Right ventricle myocardium inferior (tissue), 1 donor: ENCODE measurements around the gene GSN. TPM values are rescaled to one million over a fixed set of nuclear protein-coding genes. Genes with fewer than 3 reads are reported as not detected.
A peak's percentile ranks its signal among the peaks of the same experiment; 100 is the strongest.
"Not testable (repeated sequence)": the region's sequence is repeated elsewhere in the genome, so short reads cannot be mapped to it uniquely, and the experiment has no call there.

Source experiments
- ATAC-seq: fragments of 200-7000 bp; cut with Tn5 transposase; one replicate; pipeline ENCODE4 v1.9.1; 2020; ENCODE audit warnings: mild to moderate bottlenecking, moderate library complexity
- DNase-seq: peaks from one replicate; pipeline ENCODE4 v3.0.0; 2021; ENCODE audit errors: missing footprints
- intact Hi-C: fragments of 100-400 bp; cut with DNase I; formaldehyde crosslinking; loops from one replicate; pipeline ENCODE4 v1.11.0; 2022
- total RNA-seq: library from RNA; stranded (reverse); fragmentation: NEBNext Ultra II Directional; extraction: Animal tissue kit (Norgen Biotek cat#: 25700); gene quantifications from one replicate; pipeline ENCODE4 v1.2.1, GENCODE V29; 2021
- donor health status: DM: no; HTN: yes; CAD: no; lungs with severe emphysema.

GSN gene
- total RNA-seq, 1 donor from 2014 or later = 966 TPM

DNA sequence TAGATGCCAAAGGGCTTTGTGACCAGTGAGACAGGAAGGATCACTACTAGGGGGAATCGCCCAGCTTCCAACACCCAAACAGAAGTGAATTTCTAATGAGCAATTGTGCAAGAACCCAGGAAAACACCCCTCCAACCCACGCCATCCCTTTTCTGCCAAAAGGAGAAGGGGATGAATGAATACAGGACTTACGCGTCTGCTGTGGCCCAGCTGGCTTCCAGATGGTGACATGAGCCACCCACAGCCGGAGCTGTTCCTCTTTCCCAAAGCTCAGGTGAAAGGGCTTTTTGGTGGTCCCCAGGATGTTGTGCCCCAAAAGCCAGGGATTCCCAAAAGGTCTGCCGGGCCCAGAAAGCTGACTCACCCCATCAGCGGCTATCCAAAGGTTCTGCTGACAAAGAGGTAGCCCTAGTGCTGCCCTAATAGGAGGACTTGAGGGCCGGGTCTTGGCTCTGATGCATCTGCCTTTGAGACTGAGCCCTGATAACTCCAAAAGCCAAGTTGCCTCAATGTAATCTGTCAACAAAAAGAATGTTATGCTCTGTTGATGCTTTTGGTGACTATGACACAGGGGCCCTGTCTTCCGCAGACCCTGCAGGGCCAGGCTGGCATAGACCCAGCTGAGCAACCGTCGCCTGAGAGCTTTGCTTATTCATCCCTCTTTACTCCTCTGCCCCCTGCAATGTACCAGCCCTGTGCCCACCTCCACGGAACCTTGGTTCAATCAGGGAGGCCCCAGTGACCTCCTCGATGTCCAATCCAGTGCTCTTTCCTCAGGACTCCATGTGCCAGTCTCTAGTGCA lies 14.5 kb downstream of the GSN start:
- intact Hi-C loops = loop anchor here (5.0 kb wide), 2 partner anchors 90 to 325 kb away; partner anchors contain the start of gene STOM
- ATAC-seq = peak; percentile 27

DNA sequence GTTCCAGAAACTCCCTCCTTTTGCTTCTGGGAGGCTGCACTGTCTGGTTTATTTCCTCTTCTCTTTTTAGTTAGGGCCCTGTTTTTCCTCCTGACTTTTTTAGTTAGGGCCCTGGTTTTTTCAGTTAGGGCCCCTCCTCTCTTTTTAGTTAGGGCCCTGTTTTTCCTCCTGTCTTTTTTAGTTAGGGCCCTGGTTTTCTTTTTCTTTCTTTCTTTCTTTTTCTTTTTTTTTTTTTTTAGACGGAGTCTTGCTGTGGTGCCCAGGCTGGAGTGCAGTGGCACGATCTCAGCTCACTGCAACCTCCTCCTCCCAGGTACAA lies 15.1 kb downstream of the GSN start:
- intact Hi-C loops = loop anchor here (5.0 kb wide), 2 partner anchors 89 to 324 kb away; partner anchors contain the start of gene STOM

More for the DNA sequence above, 14.5 kb downstream of the GSN start:
- DNase-seq = peak; percentile 91

DNA sequence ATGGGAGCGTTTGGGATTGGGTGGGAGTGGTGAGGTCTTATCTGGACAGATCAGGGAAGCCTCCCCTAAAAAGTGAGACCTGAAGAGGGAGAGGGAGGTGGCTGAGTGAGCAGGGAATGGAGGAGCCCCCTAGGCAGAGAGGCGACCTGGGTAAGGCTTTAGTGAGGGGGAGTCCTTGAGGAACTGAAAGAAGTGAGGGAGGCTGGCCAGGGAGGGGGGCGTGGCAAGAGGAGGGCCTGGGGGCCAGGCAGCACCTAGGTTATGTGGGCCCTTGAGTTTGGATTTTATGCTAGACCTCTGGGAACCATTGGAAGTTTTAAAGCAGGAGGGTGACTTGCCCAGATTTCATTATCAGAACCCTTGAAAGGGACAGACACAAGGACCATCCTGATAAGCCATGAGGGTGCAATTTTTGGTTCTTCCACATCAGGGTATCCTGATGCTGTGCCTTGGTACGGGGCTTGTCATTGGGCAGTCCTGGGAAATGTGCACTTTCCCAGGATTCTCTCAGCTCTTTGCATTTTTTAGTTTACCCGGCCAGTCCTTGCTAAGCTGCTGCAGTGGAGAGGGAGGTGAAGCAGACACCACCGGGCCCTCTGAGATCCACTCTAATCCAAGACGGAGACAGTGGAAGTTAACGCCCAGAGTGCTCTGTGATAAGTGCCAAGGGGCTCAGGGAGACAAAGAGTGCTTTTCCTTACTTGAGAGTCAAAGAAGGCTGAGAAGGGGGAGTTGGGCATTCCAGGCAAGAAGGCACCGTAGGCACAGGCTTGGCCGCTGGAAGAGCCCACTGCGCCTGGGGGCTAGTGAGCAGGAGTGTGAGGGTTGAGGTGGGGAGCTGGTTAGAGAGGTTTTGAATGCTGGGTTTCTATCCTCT lies 16.1 kb downstream of the GSN start:
- no peak for DNase-seq
- ATAC-seq = no peak
- intact Hi-C loops = loop anchor here (5.0 kb wide), 2 partner anchors 88 to 323 kb away; partner anchors contain the start of gene STOM

More for the DNA sequence above, 15.1 kb downstream of the GSN start:
- DNase-seq (no peak), ATAC-seq (no peak)

DNA sequence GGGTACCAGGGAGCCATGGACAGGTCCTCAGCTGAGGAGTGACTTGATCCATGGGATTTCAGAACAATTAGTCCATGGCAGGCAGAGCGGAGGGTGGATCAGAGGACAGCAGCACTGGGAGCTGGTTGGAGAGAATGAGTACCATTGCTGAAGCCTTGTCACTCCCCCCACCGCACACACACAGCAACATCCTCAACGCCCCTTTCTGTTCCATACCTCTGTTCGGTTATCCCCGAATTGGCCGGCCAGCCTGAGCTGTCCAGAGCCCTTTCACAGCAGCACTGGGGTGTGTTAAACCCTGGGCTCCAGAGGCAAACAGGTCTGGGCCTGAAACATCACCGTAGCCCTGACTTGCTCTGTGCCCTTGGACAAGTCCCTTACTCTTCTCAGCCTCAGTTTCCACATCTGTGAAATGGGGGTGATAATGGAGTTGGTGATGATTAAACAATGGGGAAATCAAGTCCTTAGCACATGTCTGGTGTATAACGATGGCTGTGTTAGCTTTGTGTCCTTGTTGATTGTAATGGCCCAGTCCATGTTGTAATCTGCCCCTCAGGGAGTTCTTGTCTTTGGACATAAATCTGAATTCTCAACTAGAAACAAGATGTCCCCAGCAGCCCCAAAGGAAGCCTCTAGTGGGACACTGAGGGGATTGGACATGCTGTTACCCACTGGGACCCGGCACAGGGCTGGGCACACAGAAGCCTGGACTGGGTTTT lies 16.9 kb downstream of the GSN start:
- intact Hi-C loops = loop anchor here (5.0 kb wide), 2 partner anchors 87 to 322 kb away; partner anchors contain the start of gene STOM
- ATAC-seq (no peak), DNase-seq (no peak)

DNA sequence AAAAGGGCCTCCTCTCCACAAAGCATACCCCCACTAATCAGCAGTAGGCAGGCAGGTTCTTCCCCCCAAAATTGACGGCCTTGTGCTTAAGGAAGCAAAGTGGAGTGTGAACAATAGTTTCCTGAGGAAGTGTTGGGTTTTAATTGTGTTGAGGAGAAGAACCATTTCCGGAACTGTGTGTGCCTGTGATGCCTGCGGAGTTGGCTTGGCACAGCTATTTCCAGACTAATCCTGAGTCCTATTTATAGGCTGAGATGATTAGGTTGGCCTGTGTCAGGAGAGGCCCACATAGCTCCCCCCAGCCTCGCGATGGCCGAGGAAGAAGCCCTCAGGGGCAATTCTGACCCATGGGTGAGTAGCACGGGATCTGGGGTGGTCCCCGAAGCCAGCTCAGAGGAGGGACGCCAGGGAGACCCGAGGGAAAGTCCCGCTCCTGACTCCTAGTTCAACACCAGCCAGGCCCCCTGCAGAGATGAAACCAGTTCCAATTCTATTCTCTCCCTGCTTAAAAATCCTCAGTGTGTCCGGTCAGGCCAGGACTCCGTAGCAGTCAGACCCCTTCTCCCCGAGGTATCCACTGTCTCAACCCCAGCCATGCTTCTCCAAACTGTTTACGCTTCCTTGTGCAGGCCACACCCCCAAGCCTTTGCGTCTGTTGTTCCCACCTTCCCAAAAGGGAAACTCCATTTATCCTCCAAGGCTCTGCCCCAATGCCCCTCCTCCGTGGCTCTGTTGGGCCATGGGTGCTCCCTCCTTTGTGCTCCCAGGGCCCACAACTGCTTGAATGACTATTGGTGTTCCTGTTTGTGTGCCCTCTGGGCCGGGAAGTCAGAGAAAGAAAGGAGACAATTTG lies 18.1 kb downstream of the GSN start:
- intact Hi-C loops = loop anchor here (2.0 kb wide), 1 partner anchor 35 kb away; no protein-coding TSS in a partner anchor
- peak; percentile 53 for ATAC-seq
- DNase-seq = peak; percentile 90

DNA sequence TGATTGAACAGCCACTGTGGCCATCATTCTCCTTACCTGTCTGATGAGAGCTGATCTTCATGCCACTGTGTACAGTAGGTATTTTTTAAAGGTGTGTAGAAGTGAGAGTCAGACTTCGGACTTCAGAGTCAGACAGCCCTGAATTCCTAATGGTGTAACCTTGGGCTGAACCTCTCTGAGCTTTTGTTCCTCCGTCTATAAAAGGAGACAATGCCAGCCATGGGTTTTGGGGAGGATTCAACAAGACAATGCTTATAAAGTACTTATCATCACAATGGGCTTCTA lies 18.7 kb downstream of the GSN start:
- intact Hi-C loops = loop anchor here (2.0 kb wide), 1 partner anchor 34 kb away; no protein-coding TSS in a partner anchor
- no peak for DNase-seq
- ATAC-seq = no peak

DNA sequence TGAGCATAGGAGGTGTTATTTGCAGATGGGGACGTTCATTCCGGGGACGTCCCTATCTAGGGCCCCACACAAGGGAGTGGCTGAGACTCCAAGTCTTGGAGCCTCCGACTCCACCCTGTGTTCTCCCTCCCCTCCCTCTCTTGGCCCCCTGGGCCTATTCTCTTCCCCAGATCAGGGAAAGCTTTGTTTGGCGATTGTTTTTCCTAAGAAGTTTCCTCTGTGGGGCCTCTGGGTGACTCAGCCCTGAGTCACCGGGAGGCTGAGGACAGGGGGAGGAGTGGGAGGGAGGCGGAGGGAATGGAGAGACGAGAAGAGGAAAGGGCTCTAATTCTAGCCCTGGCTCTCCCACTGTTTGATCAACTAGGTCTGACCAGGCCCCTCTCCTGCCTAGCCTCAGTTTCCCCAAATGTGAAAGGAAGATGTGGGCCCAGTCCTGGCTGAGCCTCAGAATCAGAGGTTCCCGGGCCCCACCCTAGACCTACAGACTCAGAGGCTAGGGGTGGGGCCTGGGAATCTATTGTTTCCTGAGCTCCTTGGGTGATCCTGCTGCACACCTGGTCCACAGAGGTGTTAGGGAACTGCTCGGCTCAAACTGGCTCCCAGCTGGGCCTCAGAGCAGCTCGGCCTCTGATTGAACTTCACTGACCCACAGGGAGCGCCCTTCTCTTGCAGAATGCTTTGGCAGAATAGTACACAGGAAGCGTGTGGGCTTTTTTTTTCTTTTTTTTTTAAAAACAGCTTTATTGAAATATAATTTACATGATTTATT lies 19.2 kb downstream of the GSN start:
- ATAC-seq (peak; percentile 71), DNase-seq (peak; percentile 89)
- intact Hi-C loops = loop anchor here (2.0 kb wide), 1 partner anchor 34 kb away; no protein-coding TSS in a partner anchor

DNA sequence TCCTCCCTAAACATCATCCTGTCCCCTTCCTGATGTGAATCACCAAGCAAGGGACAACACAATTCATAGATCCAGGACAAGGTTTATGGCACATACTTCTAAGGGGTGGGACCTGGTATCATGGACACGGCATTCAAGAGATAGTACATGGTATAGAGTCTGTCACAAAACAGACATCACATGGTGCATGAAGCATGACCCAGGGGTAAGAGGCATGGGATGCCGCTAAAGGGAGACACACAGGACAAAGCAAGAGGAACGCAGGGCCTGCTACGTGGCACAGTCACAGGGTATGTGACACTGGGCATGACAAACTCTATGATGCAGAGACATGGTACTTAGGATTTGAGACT lies 20.7 kb downstream of the GSN start:
- intact Hi-C loops = no loop called here
- ATAC-seq (no peak), DNase-seq (no peak)

DNA sequence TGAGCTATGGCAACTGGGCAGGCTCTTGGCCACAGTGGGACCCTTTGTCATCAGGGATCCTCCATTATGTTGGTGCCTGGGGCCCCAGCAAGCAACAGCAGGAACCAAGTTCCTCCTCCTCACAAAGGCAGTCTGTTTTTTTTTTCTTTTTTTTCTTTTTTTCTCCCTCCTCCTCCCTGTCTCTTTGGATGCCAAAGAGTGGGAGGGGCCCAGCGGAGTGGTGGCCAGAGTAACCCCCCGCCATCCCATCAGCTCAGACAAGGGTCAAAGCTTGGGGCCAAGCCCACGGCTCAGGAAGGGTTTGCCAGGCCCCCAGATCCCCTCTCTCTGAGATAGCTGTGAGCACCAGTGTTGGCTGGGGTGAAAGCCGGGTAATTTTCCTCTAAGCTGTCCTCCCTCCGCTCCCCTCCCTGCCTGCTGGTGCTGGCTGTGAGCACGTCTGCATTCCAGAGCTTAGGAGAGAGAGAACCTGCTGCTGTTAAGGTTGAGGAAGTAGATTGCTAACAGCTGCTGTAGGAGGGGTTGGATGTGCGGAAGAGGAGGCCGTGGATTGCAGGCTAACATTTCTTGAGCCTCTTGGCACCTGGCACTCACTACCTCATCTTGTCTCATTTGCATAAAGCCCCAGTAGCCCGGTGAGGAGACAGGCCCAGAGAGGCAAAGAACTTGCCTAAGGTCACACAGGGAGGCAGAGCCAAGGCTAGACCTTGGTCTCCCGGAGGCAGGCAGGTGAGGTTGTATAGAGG lies 21.2 kb downstream of the GSN start:
- intact Hi-C loops = no loop called here
- peak; percentile 51 for ATAC-seq
- DNase-seq = peak; percentile 81

DNA sequence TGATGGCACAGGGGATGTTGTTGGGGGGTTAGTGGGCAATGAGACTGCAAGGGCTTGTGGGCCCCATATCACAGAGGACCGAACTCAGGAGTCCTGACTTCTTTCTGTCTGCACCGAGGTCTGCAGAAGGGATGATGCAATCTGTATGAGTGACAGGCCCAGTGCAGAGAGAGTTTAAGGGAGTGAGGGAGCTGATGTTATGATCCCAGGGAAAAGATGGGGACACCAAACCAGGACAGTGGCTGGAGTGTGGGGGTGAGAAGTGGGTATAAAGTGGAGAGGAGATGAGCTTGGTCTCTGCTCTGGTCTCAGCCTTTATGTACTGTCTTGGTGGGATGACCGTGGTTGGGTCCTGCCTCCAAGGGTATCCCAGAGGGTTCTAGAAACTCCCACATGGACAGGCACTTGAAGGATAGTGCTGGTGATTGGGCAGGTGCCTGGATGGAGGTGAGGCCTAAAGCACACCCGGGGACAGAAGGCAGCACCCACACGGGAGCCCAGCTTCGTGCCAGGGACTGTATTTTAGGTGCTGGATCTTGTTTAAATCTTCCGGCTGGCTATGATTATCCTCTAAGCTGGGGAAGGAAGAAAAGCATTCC lies 21.9 kb downstream of the GSN start:
- DNase-seq (peak; percentile 43), ATAC-seq (no peak)
- intact Hi-C loops = no loop called here

DNA sequence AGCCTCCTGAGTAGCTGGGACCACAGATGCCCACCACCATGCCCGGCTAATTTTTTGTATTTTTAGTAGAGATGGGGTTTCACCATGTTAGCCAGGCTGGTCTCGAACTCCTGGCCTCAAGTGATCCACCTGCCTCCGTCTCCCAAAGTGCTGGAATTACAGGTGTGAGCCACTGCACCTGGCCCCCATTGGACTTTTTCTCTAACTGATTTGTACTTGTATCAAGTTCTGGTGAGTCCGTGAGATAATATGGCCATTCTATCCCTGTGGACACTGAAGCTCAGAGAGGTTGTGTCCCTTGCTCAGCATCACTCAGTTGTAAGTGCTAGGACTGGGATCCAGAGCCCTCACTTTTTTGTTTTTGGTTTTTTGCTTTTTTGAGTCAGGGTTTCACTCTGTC lies 23.6 kb downstream of the GSN start:
- DNase-seq, ATAC-seq, intact Hi-C loops: not testable (repeated sequence)

DNA sequence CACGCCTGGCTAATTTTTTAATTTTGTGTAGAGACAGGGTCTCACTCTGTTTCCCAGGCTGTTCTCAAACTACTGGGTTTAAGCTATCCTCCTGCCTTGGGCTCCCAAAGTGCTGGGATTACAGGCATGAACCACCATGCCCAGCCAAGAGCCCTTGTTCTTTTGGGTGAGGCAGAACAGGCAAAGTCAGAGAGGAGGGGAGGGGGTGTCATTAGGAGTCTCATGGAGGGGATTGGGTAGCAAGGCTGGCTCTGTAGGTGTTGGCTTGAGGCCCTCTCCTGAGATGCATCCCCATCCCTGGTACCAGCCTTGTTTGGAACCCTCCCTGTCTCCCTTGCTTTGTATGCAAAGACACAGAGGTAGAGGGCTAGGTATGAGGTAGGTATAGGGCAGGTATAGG lies 24.1 kb downstream of the GSN start:
- DNase-seq (no peak), ATAC-seq (no peak)
- intact Hi-C loops = no loop called here

DNA sequence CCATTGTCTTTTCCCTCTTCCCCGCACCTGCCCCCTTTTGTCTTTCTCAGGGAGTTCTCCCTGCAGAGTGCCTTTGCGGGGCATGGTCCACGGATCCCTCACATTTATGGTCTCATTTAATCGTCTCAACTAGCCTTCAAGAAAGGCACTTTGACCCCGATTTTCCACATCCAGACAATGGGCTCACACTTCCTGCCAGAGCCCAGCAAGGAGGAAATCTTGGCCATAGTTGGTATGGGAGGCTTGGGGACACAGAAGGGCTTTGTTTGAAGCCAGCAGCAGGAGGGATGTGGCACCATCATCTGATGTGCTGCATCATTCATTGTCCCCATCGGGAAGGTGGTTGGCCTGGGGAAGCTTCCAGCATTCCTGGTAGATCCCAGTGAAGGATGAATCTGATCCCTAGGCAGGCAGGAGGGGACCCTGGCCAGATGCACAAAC lies 24.9 kb downstream of the GSN start:
- no peak for ATAC-seq
- DNase-seq = no peak
- intact Hi-C loops = no loop called here

DNA sequence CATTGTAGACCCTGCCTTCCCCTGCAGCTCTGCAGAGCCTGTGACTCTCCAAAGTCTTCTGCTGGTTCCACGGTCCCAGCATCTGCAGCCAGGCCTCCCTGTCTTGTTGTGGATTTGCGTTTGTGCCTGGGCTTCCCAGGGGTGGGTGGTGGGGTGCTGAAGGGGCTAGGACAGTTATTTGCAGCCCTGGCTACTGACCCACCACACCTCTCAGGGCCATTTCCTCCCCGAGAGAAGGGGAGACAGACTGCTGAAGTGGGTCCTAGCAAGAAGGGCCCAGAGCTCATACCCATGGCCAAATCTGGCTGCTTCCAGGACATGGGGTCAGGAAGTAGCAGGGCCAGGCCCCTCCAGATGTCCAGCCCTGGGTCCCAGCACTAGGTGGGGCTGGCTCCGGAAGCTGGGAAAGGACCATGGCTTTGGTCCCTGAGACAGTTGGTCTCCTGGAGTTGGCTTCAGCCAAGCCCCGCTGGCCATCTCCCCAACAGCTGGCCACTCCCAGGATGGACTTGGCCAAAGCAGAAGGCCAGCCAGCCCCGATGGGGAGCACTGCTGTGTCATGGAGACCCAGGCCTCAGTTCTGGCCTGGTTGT lies 26.3 kb downstream of the GSN start:
- DNase-seq (peak; percentile 87), ATAC-seq (peak; percentile 56)
- intact Hi-C loops = no loop called here

DNA sequence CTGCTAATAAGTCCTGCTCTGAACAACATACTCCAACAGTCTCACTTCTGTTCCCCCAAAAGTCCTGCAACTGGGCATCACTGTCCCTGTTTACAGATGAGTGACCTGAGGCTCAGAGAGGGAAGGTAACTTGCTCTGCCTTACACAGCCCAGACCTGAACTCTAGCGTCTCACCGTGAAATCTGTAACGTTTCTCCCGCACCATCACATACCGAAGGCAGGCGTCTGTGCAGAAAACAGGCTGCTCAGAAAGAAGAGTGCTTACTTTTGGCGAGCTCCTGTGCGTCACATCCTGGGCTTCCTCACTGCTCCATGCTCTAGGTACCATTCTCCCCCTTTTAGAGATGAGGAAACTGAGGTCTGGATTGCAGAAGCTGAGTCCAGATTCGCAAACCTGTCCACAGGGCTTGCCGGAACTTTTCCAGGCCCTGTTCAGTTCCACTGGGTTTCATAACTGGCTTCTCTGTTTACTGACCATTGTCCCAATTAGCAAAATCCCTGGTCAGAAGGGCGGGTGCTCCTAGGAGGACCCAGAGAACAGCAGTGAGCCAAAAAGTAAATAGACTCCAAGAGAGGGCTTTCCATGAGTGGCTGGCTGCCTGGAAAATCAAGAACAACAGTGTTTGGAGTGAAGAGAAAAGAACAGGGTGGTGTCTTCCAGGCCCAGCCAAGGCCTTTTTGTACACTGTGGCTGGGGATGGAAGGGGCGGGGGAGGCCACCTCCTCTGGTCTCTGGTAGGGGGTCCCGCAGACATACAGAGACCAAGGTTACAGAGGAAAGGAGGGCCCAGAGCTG lies 27.1 kb downstream of the GSN start:
- peak; percentile 75 for DNase-seq
- intact Hi-C loops = no loop called here
- ATAC-seq = peak; percentile 69
